Body of pancreas (tissue), 4 donors: Measurements from ENCODE around the gene ARHGAP30. TPM values are rescaled to one million over a fixed set of nuclear protein-coding genes. Genes with fewer than 3 reads are reported as not detected.

ENCODE experiments used
- ATAC-seq: fragments of 150-250 bp; one replicate; pipeline ENCODE4 v1.9.1; 2016
- DNase-seq, 4 donors: peaks; one replicate each; pipeline ENCODE4 v3.0.0-alpha.2; 2019
- H3K27ac ChIP-seq, 4 donors: fragments of 200-600 bp; sonication (generic); 1 replicate in 3 of 4; 2 replicates in 1 of 4; pipeline versions ENCODE4 v1.5.1 to v1.6.1; 2016 to 2019; ENCODE audit warnings: mild to moderate bottlenecking in 1 of 4, mixed read lengths in 1 of 4, moderate library complexity in 1 of 4
- H3K27me3 ChIP-seq, 2 donors: fragments of 200-600 bp; sonication (generic); one replicate each; pipeline ENCODE4 v1.6.0; 2016; ENCODE audit warnings: mild to moderate bottlenecking in 1 of 2
- H3K36me3 ChIP-seq, 2 donors: fragments of 200-600 bp; sonication (generic); replicated peaks in 1 of 2; 2 replicates each; pipeline ENCODE4 v1.5.1; 2016; ENCODE audit warnings: low read depth in 2 of 2; ENCODE audit not compliant: insufficient read depth in 1 of 2
- H3K4me1 ChIP-seq: fragments of 200-600 bp; sonication (generic); one replicate; pipeline ENCODE4 v1.6.0; 2016
- H3K4me3 ChIP-seq, 2 donors: fragments of 200-600 bp; sonication (generic); 1 replicate in 1 of 2; 2 replicates in 1 of 2; pipeline ENCODE4 v1.5.1; 2016 to 2019
- H3K9me3 ChIP-seq, 3 donors: fragments of 200-600 bp; sonication (generic); 1 replicate in 2 of 3; 2 replicates in 1 of 3; pipeline ENCODE4 v1.5.1; 2016
- CTCF ChIP-seq, 7 experiments: fragments of 450-650 bp in 4 of 7; fragments of 200-600 bp in 3 of 7; sonication (generic) in 3 of 7; IDR thresholded peaks; one replicate each; pipeline ENCODE4 v1.5.1; 2016 to 2019; ENCODE audit warnings: antibody characterized with exemption in 7 of 7
- POLR2A ChIP-seq, 3 donors: fragments of 450-650 bp; IDR thresholded peaks; one replicate each; pipeline ENCODE4 v1.6.1; 2016; ENCODE audit warnings: antibody characterized with exemption in 3 of 3, mild to moderate bottlenecking in 2 of 3
- WGBS, 2 donors: methylation state at CpG; one replicate each; pipeline ENCODE4 v1.1.5; 2017; 5-methylcytosine and 5-hydroxymethylcytosine counted together
- intact Hi-C: fragments of 100-400 bp; cut with DNase I; formaldehyde crosslinking; loops from one replicate; pipeline ENCODE4 v1.15.1; 2023
- total RNA-seq, 2 donors: library from RNA; depleted of rRNA; stranded (reverse); fragments of >200 nt; gene quantifications; one replicate each; pipeline ENCODE4 v1.1.0, GENCODE V29; 2016

The ARHGAP30 gene
- total RNA-seq, 2 donors from 2014 or later = 3.1 to 4.9 TPM

- H3K27ac ChIP-seq = no peak overlapping the region
- WGBS, 2 donors = 80 to 86% methylated on average over 6 of the region's 6 CpGs
- no peak for DNase-seq
- H3K4me1 ChIP-seq = peaks cover 22% of the 10 kb centered on the region
- no peaks in the 10 kb centered on the region for H3K36me3 ChIP-seq
- no peaks in the 10 kb centered on the region for H3K27me3 ChIP-seq
- no peak overlapping the region for H3K4me3 ChIP-seq
- intact Hi-C loops = loop anchor here (10.0 kb wide), 2 partner anchors 100 to 260 kb away; no protein-coding TSS in a partner anchor
- no peaks in the 10 kb centered on the region for H3K9me3 ChIP-seq
- ATAC-seq = no peak
- TF ChIP-seq POLR2A (IDR thresholded peaks at IDR 0.05) (no peak), CTCF (IDR thresholded peaks at IDR 0.05) (no peak)
Observed at GRCh38 chr1:161095230-161095629, 25.5 kb upstream of the ARHGAP30 start.

GRCh38 chr1:161094481-161094880 is 24.8 kb upstream of the ARHGAP30 start:
- Histone ChIP-seq H3K9me3 (no peaks in the 10 kb centered on the region), H3K27ac (no peak overlapping the region), H3K4me3 (no peak overlapping the region), H3K36me3 (no peaks in the 10 kb centered on the region), H3K27me3 (no peaks in the 10 kb centered on the region), H3K4me1 (peaks cover 28% of the 10 kb centered on the region)
- DNase-seq (no peak), ATAC-seq (no peak)
- WGBS, 2 donors = 89 to 93% methylated on average over 14 of the region's 14 CpGs
- TF ChIP-seq POLR2A (IDR thresholded peaks at IDR 0.05) (no peak), CTCF (IDR thresholded peaks at IDR 0.05) (no peak)
- intact Hi-C loops = loop anchor here (10.0 kb wide), 2 partner anchors 100 to 260 kb away; no protein-coding TSS in a partner anchor

- Histone ChIP-seq H3K9me3 (no peaks in the 10 kb centered on the region), H3K4me1 (peaks cover 35% of the 10 kb centered on the region), H3K4me3 (no peak overlapping the region), H3K27me3 (no peaks in the 10 kb centered on the region), H3K36me3 (no peaks in the 10 kb centered on the region), H3K27ac (no peak overlapping the region)
- TF ChIP-seq POLR2A (IDR thresholded peaks at IDR 0.05) (no peak), CTCF (IDR thresholded peaks at IDR 0.05) (no peak)
- DNase-seq (no peak), ATAC-seq (no peak)
- intact Hi-C loops = loop anchor here (10.0 kb wide), 2 partner anchors 98 to 258 kb away; no protein-coding TSS in a partner anchor
- 58 to 74% methylated on average over 3 of the region's 3 CpGs for WGBS, 2 donors
Observed at GRCh38 chr1:161092621-161093028, 22.9 kb upstream of the ARHGAP30 start.

GRCh38 chr1:161091796-161092507 is 22.3 kb upstream of the ARHGAP30 start:
- ATAC-seq (no peak), DNase-seq (no peak)
- intact Hi-C loops = loop anchor here (10.0 kb wide), 2 partner anchors 97 to 257 kb away; no protein-coding TSS in a partner anchor

More at GRCh38 chr1:161091796-161092507, 22.3 kb upstream of the ARHGAP30 start:
- no peaks in the 10 kb centered on the region for H3K36me3 ChIP-seq
- no peak overlapping the region for H3K4me3 ChIP-seq
- 86 to 89% methylated on average over 7 of the region's 7 CpGs for WGBS, 2 donors
- H3K4me1 ChIP-seq = peaks cover 36% of the 10 kb centered on the region
- no peak for TF ChIP-seq CTCF (IDR thresholded peaks at IDR 0.05)
- no peak for TF ChIP-seq POLR2A (IDR thresholded peaks at IDR 0.05)
- no peaks in the 10 kb centered on the region for H3K27me3 ChIP-seq
- H3K27ac ChIP-seq = no peak overlapping the region
- no peaks in the 10 kb centered on the region for H3K9me3 ChIP-seq
